Effector memory CD4-positive, alpha-beta T cell (primary cell): ENCODE results near the gene SYT13.

Source experiments
- DNase-seq, 3 donors: peaks; one replicate each; pipeline ENCODE4 v3.0.0-alpha.2; 2020
- H3K27ac ChIP-seq: 2 replicates; pipeline ENCODE4 v1.7.0; 2013; ENCODE audit warnings: mild to moderate bottlenecking, low read length, moderate library complexity; ENCODE audit not compliant: insufficient read depth, poor library complexity, severe bottlenecking
- H3K27me3 ChIP-seq: replicated peaks from 2 replicates; pipeline ENCODE4 v1.7.0; 2013; ENCODE audit warnings: mild to moderate bottlenecking, low read length; ENCODE audit not compliant: insufficient read depth, control insufficient read depth, poor library complexity, severe bottlenecking
- H3K36me3 ChIP-seq: 2 replicates; pipeline ENCODE4 v1.7.0; 2013; ENCODE audit warnings: mild to moderate bottlenecking, low read length, moderate library complexity; ENCODE audit not compliant: control insufficient read depth, insufficient read depth
- H3K4me1 ChIP-seq: 2 replicates; pipeline ENCODE4 v1.7.0; 2013; ENCODE audit warnings: low read length, mild to moderate bottlenecking; ENCODE audit not compliant: control insufficient read depth, insufficient read depth, poor library complexity, severe bottlenecking
- H3K4me3 ChIP-seq: 2 replicates; pipeline ENCODE4 v1.7.0; 2013; ENCODE audit warnings: low read length, low read depth, mild to moderate bottlenecking; ENCODE audit not compliant: insufficient read depth, poor library complexity, severe bottlenecking
- H3K9me3 ChIP-seq: 2 replicates; pipeline ENCODE4 v1.7.0; 2013; ENCODE audit warnings: mild to moderate bottlenecking, low read length, moderate library complexity; ENCODE audit not compliant: control insufficient read depth
- total RNA-seq, 3 donors: gene quantifications; one replicate each; lab custom pipeline; 2026; lab: John Stamatoyannopoulos, UW

SYT13 gene, protein sequence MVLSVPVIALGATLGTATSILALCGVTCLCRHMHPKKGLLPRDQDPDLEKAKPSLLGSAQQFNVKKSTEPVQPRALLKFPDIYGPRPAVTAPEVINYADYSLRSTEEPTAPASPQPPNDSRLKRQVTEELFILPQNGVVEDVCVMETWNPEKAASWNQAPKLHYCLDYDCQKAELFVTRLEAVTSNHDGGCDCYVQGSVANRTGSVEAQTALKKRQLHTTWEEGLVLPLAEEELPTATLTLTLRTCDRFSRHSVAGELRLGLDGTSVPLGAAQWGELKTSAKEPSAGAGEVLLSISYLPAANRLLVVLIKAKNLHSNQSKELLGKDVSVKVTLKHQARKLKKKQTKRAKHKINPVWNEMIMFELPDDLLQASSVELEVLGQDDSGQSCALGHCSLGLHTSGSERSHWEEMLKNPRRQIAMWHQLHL
- 0 reads per million in 3 donors for total RNA-seq

DNA sequence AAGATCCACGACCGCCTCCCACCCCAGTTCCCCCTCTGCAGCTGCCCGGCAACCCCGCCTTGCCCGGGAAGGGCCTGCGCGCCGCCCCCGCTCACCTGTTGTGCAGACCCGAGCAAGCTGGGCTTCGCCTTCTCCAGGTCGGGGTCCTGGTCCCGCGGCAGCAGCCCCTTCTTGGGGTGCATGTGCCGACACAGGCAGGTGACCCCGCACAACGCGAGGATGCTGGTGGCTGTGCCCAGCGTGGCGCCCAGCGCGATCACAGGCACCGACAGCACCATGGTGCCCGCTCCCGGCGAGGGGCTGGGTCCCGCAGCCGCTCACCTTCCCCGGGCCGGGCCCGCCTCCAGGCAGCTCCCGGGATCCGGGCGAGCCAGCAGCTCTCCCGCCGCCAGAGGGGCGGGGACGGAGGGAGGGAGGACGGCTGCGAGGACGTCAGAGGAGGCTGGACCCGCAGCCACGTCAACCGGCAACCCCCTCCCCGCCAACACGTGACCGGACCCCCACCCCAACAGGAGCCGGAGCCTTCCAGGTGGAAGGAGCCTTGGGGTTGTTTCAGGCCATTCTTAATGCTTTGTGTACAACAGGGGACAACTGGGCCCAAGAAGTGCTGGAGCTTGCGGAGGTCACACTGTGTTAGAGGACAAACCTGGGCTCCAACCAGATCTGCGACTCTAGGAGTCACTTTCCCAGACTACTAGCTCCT is at the start of gene SYT13:
SYT13 (minus strand) TSS at position 412 of the 703 bp plus-strand sequence; CDS start at position 278, 134 bp downstream.
- no peaks in the 10 kb centered on the region for H3K36me3 ChIP-seq

GRCh38 chr11:45335434-45335833 is 49.3 kb upstream of the SYT13 start:
- no peak overlapping the region for H3K4me3 ChIP-seq
- peaks cover 5% of the 10 kb centered on the region for H3K4me1 ChIP-seq
- H3K27ac ChIP-seq, result no peak overlapping the region
- H3K27me3 ChIP-seq, result no peaks in the 10 kb centered on the region
- DNase-seq, result no peak
- H3K9me3 ChIP-seq, result no peaks in the 10 kb centered on the region
- H3K36me3 ChIP-seq, result no peaks in the 10 kb centered on the region

More for the DNA sequence above, at the start of gene SYT13:
- no peak within 1 kb of the TSS for H3K27ac ChIP-seq
- H3K27me3 ChIP-seq, result peaks cover 16% of the 10 kb centered on the region
- H3K4me1 ChIP-seq, result no peaks in the 10 kb centered on the region
- H3K4me3 ChIP-seq, result no peak within 1 kb of the TSS
- no peak for DNase-seq
- no peaks in the 10 kb centered on the region for H3K9me3 ChIP-seq

DNA sequence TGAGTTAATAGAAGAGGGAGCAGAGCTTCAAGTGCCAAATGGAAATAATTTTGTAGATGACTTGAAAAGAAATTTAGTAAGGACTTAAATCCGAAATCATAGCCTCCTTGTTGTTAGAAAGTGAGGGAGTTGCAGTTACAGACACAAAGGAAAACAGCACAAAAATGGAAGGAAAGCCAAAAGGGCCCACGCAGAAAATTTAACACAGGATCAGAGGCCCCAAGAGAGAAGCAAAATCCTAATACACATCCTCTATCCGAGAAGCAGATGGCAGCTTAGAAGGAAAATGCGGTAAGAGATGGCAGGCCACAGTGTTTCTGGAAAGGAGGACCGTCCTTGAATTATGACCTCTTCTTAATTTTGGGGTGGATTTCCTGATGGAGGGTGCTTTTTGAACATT is 48.7 kb upstream of the SYT13 start:
- no peaks in the 10 kb centered on the region for H3K9me3 ChIP-seq
- no peaks in the 10 kb centered on the region for H3K4me1 ChIP-seq
- H3K27ac ChIP-seq, result no peak overlapping the region
- no peaks in the 10 kb centered on the region for H3K36me3 ChIP-seq
- H3K4me3 ChIP-seq, result no peak overlapping the region
- no peaks in the 10 kb centered on the region for H3K27me3 ChIP-seq
- DNase-seq, result no peak

DNA sequence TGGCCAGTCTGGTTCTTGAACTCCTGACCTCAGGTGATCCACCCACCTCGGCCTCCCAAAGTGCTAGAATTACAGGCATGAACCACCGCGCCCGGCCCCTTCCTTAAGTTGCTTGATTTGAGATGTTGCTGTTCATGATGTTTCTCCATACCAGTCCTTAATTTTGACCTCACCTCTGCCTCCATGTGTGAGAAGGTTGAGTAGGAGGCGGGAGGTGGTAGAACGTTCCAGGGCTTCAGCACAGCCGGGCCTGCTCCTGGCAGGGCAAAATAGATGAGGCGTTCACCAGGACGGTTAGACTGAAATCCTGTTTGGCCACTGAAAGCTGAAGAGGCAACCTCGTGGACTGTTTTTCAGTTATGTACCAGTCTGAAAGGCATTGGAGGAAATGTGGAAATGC is 48.3 kb upstream of the SYT13 start:
- H3K27me3 ChIP-seq, result no peaks in the 10 kb centered on the region

GRCh38 chr11:45333001-45333971 is 47.1 kb upstream of the SYT13 start:
- no peak for DNase-seq
- Histone ChIP-seq H3K27me3 (no peaks in the 10 kb centered on the region), H3K27ac (no peak overlapping the region), H3K9me3 (no peaks in the 10 kb centered on the region), H3K4me1 (no peaks in the 10 kb centered on the region), H3K36me3 (no peaks in the 10 kb centered on the region), H3K4me3 (no peak overlapping the region)

More for the DNA sequence above, 48.3 kb upstream of the SYT13 start:
- H3K4me3 ChIP-seq, result no peak overlapping the region
- no peak for DNase-seq
- no peaks in the 10 kb centered on the region for H3K36me3 ChIP-seq
- no peak overlapping the region for H3K27ac ChIP-seq
- H3K4me1 ChIP-seq, result no peaks in the 10 kb centered on the region
- H3K9me3 ChIP-seq, result no peaks in the 10 kb centered on the region

DNA sequence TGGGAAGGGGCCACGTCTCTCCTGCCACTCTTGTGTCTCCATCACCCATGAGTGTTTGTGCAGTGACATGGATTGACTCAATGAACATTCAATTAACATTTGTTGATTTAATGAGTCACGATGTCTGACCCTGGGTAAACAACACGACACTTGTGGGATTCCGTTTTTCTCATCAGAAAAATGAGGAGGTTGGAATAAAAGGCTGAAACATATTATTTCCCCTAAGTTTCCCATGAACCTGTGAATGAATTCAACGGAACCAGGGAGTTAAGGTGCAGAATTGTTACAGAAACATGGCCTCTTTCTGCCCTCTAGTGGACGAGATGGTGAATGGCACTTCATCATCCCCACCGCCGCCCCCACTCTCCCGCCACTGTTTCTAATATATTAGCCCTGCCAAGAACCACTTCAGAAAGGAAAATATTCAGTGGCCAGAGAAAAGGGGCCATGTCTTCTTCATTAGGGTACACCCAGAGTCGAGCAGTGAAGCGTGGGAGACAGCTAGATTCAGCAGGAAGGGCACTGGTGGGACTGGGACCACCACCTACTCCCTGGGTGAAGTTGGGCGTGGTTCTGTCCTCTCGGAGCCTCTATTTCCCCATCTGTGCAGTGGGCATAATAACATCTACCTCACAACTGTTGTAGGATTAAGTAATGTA is 46.3 kb upstream of the SYT13 start:
- peak in 1 of 3 donors; percentile 12 for DNase-seq
- no peaks in the 10 kb centered on the region for H3K27me3 ChIP-seq

GRCh38 chr11:45331839-45332238 is 45.7 kb upstream of the SYT13 start:
- no peak for DNase-seq
- Histone ChIP-seq H3K4me1 (no peaks in the 10 kb centered on the region), H3K27me3 (no peaks in the 10 kb centered on the region), H3K36me3 (no peaks in the 10 kb centered on the region), H3K4me3 (no peak overlapping the region), H3K27ac (no peak overlapping the region), H3K9me3 (no peaks in the 10 kb centered on the region)

More for the DNA sequence above, 46.3 kb upstream of the SYT13 start:
- Histone ChIP-seq H3K9me3 (no peaks in the 10 kb centered on the region), H3K4me3 (no peak overlapping the region), H3K36me3 (no peaks in the 10 kb centered on the region), H3K4me1 (no peaks in the 10 kb centered on the region), H3K27ac (no peak overlapping the region)

DNA sequence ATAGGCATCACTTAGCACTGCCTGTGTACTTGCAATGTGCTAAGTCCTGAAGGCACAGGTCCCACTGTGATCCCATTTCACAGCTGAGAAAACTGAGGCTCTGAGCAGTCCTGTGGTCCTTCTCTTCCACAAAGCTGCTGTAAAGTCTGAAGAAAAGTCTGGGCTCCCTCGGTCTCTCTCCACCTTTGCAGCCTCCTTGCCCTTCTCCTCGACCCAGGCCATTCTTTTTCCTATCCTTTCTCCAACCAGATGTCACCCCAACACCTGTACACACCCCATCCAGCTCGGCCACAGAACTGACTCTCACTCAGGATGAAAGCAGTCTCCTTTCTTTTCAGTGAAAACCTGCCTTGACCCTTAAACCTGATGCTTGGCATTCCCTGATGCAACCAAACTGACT is 42.6 kb upstream of the SYT13 start:
- no peak for DNase-seq

GRCh38 chr11:45324459-45324858 is 38.3 kb upstream of the SYT13 start:
- H3K27me3 ChIP-seq, result peaks cover 3% of the 10 kb centered on the region
- H3K36me3 ChIP-seq, result no peaks in the 10 kb centered on the region
- H3K4me3 ChIP-seq, result no peak overlapping the region
- no peaks in the 10 kb centered on the region for H3K9me3 ChIP-seq
- H3K4me1 ChIP-seq, result no peaks in the 10 kb centered on the region
- H3K27ac ChIP-seq, result no peak overlapping the region
- DNase-seq, result no peak

More for the DNA sequence above, 42.6 kb upstream of the SYT13 start:
- H3K4me3 ChIP-seq, result no peak overlapping the region
- no peaks in the 10 kb centered on the region for H3K36me3 ChIP-seq
- no peaks in the 10 kb centered on the region for H3K27me3 ChIP-seq
- no peak overlapping the region for H3K27ac ChIP-seq
- no peaks in the 10 kb centered on the region for H3K9me3 ChIP-seq
- no peaks in the 10 kb centered on the region for H3K4me1 ChIP-seq
